GM23338 (cell line): Measurements from ENCODE around the gene NGF. TPM values are rescaled to one million over a fixed set of nuclear protein-coding genes. Genes with fewer than 3 reads are reported as not detected.

ENCODE experiments used
- ATAC-seq: fragments of 200-7000 bp; cut with Tn5 transposase; 3 replicates; pipeline ENCODE4 v1.9.1; 2020
- DNase-seq: peaks from one replicate; pipeline ENCODE4 v3.0.0-alpha.2; 2015; ENCODE audit warnings: low spot score
- H2AFZ ChIP-seq: fragments of 200-600 bp; sonication (generic); 2 replicates; pipeline ENCODE4 v1.8.0; 2016; ENCODE audit warnings: antibody characterized with exemption, mild to moderate bottlenecking, moderate library complexity
- H3F3A ChIP-seq: fragments of 200-600 bp; sonication (generic); replicated peaks from 2 replicates; pipeline ENCODE4 v1.8.0; 2017; ENCODE audit warnings: antibody characterized with exemption, mixed run types, low read depth
- H3K27ac ChIP-seq: fragments of 200-600 bp; sonication (generic); 2 replicates; pipeline ENCODE4 v1.6.1; 2016; ENCODE audit warnings: low read depth
- H3K27me3 ChIP-seq: fragments of 200-600 bp; sonication (generic); 2 replicates; pipeline ENCODE4 v1.8.0; 2016; ENCODE audit warnings: mild to moderate bottlenecking, mixed run types, moderate library complexity; ENCODE audit not compliant: insufficient read depth
- H3K36me3 ChIP-seq: fragments of 200-600 bp; sonication (generic); 2 replicates; pipeline ENCODE4 v1.8.0; 2016; ENCODE audit warnings: mild to moderate bottlenecking; ENCODE audit not compliant: insufficient read depth
- H3K4me1 ChIP-seq: fragments of 200-600 bp; sonication (generic); 2 replicates; pipeline ENCODE4 v1.8.0; 2016; ENCODE audit warnings: mild to moderate bottlenecking, moderate library complexity; ENCODE audit not compliant: insufficient read depth
- H3K4me2 ChIP-seq: fragments of 200-600 bp; sonication (generic); 2 replicates; pipeline ENCODE4 v1.7.1; 2017; ENCODE audit warnings: mixed run types
- H3K4me3 ChIP-seq: fragments of 200-600 bp; sonication (generic); 2 replicates; pipeline ENCODE4 v1.6.1; 2016; ENCODE audit warnings: mixed run types
- H3K79me2 ChIP-seq: fragments of 200-600 bp; sonication (generic); replicated peaks from 2 replicates; pipeline ENCODE4 v1.8.0; 2017; ENCODE audit warnings: mild to moderate bottlenecking; ENCODE audit not compliant: insufficient read depth
- H3K9me2 ChIP-seq: fragments of 200-600 bp; sonication (generic); 2 replicates; pipeline ENCODE4 v1.8.0; 2017; ENCODE audit not compliant: insufficient read depth
- H4K20me1 ChIP-seq: fragments of 200-600 bp; sonication (generic); replicated peaks from 2 replicates; pipeline ENCODE4 v1.8.0; 2017; ENCODE audit warnings: mild to moderate bottlenecking; ENCODE audit not compliant: insufficient read depth
- H3K27ac Mint-ChIP-seq: 2 replicates; pipeline ENCODE4 v1.8.0; 2020; ENCODE audit warnings: inconsistent platforms, mild to moderate bottlenecking, moderate library complexity, mixed read lengths
- H3K27me3 Mint-ChIP-seq: 3 replicates; pipeline ENCODE4 v1.8.0; 2022; ENCODE audit warnings: low read depth, mild to moderate bottlenecking, moderate library complexity, mixed read lengths, inconsistent platforms; ENCODE audit not compliant: insufficient read depth, poor library complexity
- H3K36me3 Mint-ChIP-seq: 3 replicates; pipeline ENCODE4 v1.8.0; 2021; ENCODE audit warnings: low read depth, mild to moderate bottlenecking, inconsistent platforms, moderate library complexity, mixed read lengths
- H3K4me1 Mint-ChIP-seq: 3 replicates; pipeline ENCODE4 v1.8.0; 2020; ENCODE audit warnings: mild to moderate bottlenecking, inconsistent platforms, mixed read lengths
- H3K4me3 Mint-ChIP-seq: 3 replicates; pipeline ENCODE4 v1.8.0; 2021; ENCODE audit warnings: moderate library complexity, mild to moderate bottlenecking, inconsistent platforms, mixed read lengths
- H3K9me3 Mint-ChIP-seq: 3 replicates; pipeline ENCODE4 v1.8.0; 2020; ENCODE audit warnings: moderate library complexity, mild to moderate bottlenecking, inconsistent platforms, mixed read lengths
- ETS1 ChIP-seq: IDR thresholded peaks from 2 replicates; pipeline ENCODE4 v1.6.1; 2016; ENCODE audit warnings: antibody characterized with exemption
- EZH2 ChIP-seq: fragments of 200-600 bp; sonication (generic); IDR thresholded peaks from one replicate; pipeline ENCODE4 v1.8.0; 2017; ENCODE audit warnings: antibody characterized with exemption, mild to moderate bottlenecking, low read depth; ENCODE audit not compliant: unreplicated experiment
- EZH2phosphoT487 ChIP-seq: fragments of 200-600 bp; sonication (generic); IDR thresholded peaks from one replicate; pipeline ENCODE4 v1.8.1; 2018; ENCODE audit warnings: antibody characterized with exemption; ENCODE audit not compliant: unreplicated experiment
- NANOG ChIP-seq: IDR thresholded peaks from 2 replicates; pipeline ENCODE4 v1.6.1; 2016; ENCODE audit warnings: antibody characterized with exemption, borderline replicate concordance
- POLR2AphosphoS5 ChIP-seq: IDR thresholded peaks from 2 replicates; pipeline ENCODE4 v1.6.1; 2016; ENCODE audit warnings: antibody characterized with exemption, low read depth
- STAT1 ChIP-seq: IDR thresholded peaks from one replicate; pipeline ENCODE4 v1.6.1; 2016; ENCODE audit warnings: antibody characterized with exemption; ENCODE audit not compliant: unreplicated experiment
- ZNF331 ChIP-seq: fragments of 250-450 bp; sonication (Bioruptor Pico); IDR thresholded peaks from 2 replicates; pipeline ENCODE4 v1.5.0; 2020; ENCODE audit warnings: low read depth, mild to moderate bottlenecking, moderate library complexity
- polyA plus RNA-seq: library from polyadenylated mRNA; unstranded; fragments of >200 nt; fragmentation: Nextera tagmentation; extraction: Ambion mirVana; gene quantifications from 2 replicates; pipeline ENCODE4 v1.2.1, GENCODE V29; 2016
- total RNA-seq: library from RNA; depleted of rRNA; stranded (reverse); fragments of >200 nt; shearing (Covaris generic); gene quantifications from 2 replicates; pipeline ENCODE4 v1.2.3, GENCODE V29; 2014
- TF ChIP-seq, protein P1 (sequence below): fragments of 250-450 bp; sonication (Bioruptor Pico); IDR thresholded peaks from 2 replicates; pipeline ENCODE4 v1.5.0; 2020; ENCODE audit warnings: mild to moderate bottlenecking, moderate library complexity
- TF ChIP-seq, protein P2 (sequence below), 2 experiments: fragments of 200-600 bp in 1 of 2; sonication (generic) in 1 of 2; conservative IDR thresholded peaks; 2 replicates each; pipeline versions ENCODE4 v1.5.1 to v1.6.1; 2016 to 2017; ENCODE audit warnings: antibody characterized with exemption in 2 of 2, low read depth in 2 of 2, mild to moderate bottlenecking in 2 of 2, moderate library complexity in 1 of 2
- TF ChIP-seq, protein P3 (sequence below): IDR thresholded peaks from one replicate; pipeline ENCODE4 v1.6.1; 2018; ENCODE audit warnings: antibody characterized with exemption; ENCODE audit not compliant: unreplicated experiment

Gene NGF
- total and polyA plus RNA-seq, 2 experiments from 2014 or later = 0.28 to 0.92 TPM

GRCh38 chr1:115242543-115242942, 95.5 kb downstream of the NGF start:
- Histone ChIP-seq H3K4me3 (no peak overlapping the region), H3K9me2 (peaks cover 12% of the 10 kb centered on the region; the same call in 1 of the 2 replicates), H4K20me1 (no peaks in the 10 kb centered on the region), H3K79me2 (no peaks in the 10 kb centered on the region), H3F3A (no peaks in the 10 kb centered on the region), H3K27me3 (no peaks in the 10 kb centered on the region), H3K4me2 (no peak overlapping the region), H3K27ac (no peak overlapping the region), H3K36me3 (no peaks in the 10 kb centered on the region), H3K4me1 (no peaks in the 10 kb centered on the region), H2AFZ (no peak overlapping the region)
- peaks cover 5% of the 10 kb centered on the region; the same call in 1 of the 3 replicates for H3K9me3 Mint-ChIP-seq
- no peak for ATAC-seq
- DNase-seq = no peak
- no peaks in the 10 kb centered on the region for H3K4me1 Mint-ChIP-seq
- H3K36me3 Mint-ChIP-seq = no peaks in the 10 kb centered on the region
- no peak overlapping the region for H3K4me3 Mint-ChIP-seq
- TF ChIP-seq STAT1 (no peak), POLR2AphosphoS5 (no peak), EZH2phosphoT487 (no peak), NANOG (no peak), ZNF331 (no peak), EZH2 (no peak), ETS1 (no peak)
- TF ChIP-seq, protein P1, sequence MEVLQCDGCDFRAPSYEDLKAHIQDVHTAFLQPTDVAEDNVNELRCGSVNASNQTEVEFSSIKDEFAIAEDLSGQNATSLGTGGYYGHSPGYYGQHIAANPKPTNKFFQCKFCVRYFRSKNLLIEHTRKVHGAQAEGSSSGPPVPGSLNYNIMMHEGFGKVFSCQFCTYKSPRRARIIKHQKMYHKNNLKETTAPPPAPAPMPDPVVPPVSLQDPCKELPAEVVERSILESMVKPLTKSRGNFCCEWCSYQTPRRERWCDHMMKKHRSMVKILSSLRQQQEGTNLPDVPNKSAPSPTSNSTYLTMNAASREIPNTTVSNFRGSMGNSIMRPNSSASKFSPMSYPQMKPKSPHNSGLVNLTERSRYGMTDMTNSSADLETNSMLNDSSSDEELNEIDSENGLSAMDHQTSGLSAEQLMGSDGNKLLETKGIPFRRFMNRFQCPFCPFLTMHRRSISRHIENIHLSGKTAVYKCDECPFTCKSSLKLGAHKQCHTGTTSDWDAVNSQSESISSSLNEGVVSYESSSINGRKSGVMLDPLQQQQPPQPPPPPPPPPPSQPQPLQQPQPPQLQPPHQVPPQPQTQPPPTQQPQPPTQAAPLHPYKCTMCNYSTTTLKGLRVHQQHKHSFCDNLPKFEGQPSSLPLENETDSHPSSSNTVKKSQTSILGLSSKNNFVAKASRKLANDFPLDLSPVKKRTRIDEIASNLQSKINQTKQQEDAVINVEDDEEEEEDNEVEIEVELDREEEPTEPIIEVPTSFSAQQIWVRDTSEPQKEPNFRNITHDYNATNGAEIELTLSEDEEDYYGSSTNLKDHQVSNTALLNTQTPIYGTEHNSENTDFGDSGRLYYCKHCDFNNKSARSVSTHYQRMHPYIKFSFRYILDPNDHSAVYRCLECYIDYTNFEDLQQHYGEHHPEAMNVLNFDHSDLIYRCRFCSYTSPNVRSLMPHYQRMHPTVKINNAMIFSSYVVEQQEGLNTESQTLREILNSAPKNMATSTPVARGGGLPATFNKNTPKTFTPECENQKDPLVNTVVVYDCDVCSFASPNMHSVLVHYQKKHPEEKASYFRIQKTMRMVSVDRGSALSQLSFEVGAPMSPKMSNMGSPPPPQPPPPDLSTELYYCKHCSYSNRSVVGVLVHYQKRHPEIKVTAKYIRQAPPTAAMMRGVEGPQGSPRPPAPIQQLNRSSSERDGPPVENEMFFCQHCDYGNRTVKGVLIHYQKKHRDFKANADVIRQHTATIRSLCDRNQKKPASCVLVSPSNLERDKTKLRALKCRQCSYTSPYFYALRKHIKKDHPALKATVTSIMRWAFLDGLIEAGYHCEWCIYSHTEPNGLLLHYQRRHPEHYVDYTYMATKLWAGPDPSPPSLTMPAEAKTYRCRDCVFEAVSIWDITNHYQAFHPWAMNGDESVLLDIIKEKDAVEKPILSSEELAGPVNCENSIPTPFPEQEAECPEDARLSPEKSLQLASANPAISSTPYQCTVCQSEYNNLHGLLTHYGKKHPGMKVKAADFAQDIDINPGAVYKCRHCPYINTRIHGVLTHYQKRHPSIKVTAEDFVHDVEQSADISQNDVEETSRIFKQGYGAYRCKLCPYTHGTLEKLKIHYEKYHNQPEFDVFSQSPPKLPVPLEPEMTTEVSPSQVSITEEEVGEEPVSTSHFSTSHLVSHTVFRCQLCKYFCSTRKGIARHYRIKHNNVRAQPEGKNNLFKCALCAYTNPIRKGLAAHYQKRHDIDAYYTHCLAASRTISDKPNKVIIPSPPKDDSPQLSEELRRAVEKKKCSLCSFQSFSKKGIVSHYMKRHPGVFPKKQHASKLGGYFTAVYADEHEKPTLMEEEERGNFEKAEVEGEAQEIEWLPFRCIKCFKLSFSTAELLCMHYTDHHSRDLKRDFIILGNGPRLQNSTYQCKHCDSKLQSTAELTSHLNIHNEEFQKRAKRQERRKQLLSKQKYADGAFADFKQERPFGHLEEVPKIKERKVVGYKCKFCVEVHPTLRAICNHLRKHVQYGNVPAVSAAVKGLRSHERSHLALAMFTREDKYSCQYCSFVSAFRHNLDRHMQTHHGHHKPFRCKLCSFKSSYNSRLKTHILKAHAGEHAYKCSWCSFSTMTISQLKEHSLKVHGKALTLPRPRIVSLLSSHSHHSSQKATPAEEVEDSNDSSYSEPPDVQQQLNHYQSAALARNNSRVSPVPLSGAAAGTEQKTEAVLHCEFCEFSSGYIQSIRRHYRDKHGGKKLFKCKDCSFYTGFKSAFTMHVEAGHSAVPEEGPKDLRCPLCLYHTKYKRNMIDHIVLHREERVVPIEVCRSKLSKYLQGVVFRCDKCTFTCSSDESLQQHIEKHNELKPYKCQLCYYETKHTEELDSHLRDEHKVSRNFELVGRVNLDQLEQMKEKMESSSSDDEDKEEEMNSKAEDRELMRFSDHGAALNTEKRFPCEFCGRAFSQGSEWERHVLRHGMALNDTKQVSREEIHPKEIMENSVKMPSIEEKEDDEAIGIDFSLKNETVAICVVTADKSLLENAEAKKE = no peak
- TF ChIP-seq, protein P2, sequence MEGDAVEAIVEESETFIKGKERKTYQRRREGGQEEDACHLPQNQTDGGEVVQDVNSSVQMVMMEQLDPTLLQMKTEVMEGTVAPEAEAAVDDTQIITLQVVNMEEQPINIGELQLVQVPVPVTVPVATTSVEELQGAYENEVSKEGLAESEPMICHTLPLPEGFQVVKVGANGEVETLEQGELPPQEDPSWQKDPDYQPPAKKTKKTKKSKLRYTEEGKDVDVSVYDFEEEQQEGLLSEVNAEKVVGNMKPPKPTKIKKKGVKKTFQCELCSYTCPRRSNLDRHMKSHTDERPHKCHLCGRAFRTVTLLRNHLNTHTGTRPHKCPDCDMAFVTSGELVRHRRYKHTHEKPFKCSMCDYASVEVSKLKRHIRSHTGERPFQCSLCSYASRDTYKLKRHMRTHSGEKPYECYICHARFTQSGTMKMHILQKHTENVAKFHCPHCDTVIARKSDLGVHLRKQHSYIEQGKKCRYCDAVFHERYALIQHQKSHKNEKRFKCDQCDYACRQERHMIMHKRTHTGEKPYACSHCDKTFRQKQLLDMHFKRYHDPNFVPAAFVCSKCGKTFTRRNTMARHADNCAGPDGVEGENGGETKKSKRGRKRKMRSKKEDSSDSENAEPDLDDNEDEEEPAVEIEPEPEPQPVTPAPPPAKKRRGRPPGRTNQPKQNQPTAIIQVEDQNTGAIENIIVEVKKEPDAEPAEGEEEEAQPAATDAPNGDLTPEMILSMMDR (conservative IDR thresholded peaks at IDR 0.05; ENCODE audit: low read depth in 2 of 2) = no peak
- TF ChIP-seq, protein P3, sequence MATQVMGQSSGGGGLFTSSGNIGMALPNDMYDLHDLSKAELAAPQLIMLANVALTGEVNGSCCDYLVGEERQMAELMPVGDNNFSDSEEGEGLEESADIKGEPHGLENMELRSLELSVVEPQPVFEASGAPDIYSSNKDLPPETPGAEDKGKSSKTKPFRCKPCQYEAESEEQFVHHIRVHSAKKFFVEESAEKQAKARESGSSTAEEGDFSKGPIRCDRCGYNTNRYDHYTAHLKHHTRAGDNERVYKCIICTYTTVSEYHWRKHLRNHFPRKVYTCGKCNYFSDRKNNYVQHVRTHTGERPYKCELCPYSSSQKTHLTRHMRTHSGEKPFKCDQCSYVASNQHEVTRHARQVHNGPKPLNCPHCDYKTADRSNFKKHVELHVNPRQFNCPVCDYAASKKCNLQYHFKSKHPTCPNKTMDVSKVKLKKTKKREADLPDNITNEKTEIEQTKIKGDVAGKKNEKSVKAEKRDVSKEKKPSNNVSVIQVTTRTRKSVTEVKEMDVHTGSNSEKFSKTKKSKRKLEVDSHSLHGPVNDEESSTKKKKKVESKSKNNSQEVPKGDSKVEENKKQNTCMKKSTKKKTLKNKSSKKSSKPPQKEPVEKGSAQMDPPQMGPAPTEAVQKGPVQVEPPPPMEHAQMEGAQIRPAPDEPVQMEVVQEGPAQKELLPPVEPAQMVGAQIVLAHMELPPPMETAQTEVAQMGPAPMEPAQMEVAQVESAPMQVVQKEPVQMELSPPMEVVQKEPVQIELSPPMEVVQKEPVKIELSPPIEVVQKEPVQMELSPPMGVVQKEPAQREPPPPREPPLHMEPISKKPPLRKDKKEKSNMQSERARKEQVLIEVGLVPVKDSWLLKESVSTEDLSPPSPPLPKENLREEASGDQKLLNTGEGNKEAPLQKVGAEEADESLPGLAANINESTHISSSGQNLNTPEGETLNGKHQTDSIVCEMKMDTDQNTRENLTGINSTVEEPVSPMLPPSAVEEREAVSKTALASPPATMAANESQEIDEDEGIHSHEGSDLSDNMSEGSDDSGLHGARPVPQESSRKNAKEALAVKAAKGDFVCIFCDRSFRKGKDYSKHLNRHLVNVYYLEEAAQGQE = no peak
- no peak overlapping the region for H3K27ac Mint-ChIP-seq
- no peaks in the 10 kb centered on the region for H3K27me3 Mint-ChIP-seq
